ENCODE data around the gene GZMB. TPM values are rescaled to one million over a fixed set of nuclear protein-coding genes. Genes with fewer than 3 reads are reported as not detected.
"Not testable (repeated sequence)": the region's sequence is repeated elsewhere in the genome, so short reads cannot be mapped to it uniquely, and the experiment has no call there.

Gene GZMB
- total RNA-seq, 1 donor from 2014 or later: not detected

DNA sequence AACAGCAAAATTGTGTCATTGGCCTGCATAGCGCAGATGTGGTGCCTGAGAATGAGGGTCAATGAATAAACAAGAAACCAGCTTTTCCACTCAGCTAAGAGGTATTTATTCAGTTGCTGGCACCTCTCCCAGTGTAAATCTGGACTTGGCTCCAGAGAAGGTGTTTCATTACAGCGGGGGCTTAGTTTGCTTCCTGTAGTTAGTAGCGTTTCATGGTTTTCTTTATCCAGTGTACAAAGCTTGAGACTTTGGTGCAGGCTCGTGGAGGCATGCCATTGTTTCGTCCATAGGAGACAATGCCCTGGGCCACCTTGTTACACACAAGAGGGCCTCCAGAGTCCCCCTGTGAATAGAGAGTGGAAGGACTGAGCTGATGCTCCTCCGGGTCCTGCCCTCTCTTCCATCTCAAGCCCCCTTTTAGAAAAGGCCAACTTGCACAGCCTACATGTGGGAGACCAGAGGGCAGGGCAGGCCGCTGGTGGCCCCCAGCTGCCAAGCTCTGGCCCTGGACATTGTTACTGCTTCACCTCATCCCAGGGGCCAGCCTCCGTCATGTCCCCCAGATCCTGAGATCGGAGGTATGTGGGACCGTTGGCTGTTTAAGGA lies 3.0 kb downstream of the GZMB start:
- DNase-seq: no peak

DNA sequence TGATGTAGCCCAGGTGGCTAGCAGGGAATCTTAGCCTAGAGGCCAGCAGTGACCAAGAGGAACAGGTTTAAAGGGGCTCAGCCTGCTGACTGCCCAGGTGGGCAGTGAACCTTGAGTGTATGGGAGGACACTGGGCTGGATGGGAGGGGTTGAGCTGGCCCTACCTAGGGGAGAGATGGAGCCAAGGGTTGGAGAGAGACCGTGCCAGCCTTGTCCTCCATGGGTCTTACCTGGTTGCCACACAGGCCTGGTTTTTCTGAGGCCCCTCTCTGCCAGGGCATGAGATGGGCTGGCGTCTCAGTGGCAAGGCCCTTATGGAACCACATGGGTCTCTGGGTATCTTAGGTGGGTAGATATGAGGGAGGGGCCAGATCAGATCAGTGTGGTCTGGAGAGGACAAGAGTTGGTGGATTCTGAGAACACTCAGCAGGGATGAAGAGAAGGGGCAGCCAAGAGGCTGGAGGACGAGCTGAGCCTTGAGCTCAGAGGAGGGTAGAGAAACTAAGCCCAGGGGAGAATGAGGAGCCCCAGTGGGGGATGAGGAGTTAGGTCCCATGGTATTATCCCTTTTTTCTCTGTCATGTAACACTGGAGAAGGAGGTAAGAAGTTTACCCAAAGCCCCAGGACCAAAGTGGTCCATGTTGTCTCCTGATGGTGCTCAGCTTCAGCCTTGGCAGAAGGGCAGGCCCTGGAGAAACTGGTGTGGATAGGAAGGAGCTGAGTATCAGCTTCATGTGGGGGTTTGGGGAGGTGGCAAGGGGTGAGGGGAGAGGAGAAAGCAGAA lies 3.7 kb downstream of the GZMB start:
- no peak for DNase-seq

DNA sequence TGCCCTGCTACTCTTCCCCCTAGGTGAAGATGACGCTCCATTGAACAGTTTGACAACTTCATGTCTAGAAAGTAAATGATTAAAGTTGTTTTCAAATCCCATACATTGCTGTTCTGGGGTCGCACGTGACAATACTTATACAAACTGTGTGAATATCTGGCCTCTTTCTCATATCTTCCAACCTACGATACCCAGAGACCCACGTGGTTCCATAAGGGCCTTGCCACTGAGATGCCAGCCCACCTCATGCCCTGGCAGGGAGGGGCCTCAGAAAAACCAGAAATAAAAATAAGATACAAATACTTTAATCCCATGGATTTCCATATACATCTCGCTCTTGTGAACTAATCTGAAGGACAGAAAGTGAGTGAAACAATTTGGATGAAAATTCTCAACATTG lies 4.5 kb downstream of the GZMB start:
- no peak for DNase-seq

DNA sequence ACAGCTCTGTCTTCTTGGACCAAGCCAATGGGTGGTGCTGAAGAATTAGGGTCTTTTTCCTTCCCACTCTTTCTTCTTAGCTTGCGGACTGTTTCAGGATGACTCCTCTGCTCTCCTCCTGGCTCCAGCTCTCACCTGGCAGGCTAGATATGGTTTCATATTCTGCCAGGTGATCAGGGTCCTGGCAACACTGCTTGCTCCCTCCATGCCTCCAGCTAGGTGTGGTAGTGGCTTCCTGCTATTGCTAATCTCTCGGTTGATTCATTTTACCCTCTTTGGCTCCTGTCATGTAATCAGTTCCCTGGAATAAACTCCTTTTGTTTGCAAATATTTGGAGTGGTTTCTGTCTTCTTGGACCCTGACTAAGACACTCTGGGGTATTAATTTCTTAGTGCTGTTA lies 20.2 kb downstream of the GZMB start:
- no peak for DNase-seq

DNA sequence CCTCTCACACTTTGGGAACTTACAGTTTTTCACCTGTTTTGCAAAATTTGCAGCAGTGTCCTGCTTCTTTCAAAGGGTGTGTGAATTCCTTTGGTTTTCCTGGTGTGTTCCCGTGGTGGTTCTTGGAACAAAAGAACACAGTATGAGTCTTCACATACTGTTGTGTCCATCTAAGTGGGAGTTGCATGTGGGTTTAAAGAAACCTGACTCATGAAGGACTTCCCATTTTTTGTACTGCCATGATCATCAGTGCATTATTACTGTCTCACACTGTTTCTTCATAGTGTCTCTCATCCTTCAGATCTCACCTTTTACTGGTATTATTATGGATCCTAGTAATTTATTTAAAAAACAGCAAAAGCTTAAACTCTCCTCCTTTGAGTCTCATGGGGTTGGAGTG lies 20.7 kb downstream of the GZMB start:
- DNase-seq: no peak

DNA sequence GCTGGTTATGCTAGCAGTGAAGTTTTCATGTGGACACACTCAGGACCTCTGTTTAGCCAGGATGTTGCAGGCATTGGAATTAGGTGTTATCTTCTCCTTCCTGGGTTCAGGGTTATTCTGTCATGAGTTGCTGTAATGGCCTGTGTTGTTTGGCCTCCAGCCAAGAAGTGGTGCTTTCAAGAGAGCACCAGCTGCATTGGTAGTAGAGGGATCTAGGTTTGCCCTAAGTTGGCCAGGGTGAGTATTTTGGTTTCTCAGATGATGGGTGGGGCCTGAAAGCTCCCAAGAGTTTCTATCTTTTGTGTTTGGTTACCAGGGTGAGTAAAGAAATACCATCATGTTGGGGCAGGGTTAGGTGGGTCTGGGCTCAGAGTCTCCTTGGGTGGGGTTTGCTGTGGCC lies 21.8 kb downstream of the GZMB start:
- no peak for DNase-seq

DNA sequence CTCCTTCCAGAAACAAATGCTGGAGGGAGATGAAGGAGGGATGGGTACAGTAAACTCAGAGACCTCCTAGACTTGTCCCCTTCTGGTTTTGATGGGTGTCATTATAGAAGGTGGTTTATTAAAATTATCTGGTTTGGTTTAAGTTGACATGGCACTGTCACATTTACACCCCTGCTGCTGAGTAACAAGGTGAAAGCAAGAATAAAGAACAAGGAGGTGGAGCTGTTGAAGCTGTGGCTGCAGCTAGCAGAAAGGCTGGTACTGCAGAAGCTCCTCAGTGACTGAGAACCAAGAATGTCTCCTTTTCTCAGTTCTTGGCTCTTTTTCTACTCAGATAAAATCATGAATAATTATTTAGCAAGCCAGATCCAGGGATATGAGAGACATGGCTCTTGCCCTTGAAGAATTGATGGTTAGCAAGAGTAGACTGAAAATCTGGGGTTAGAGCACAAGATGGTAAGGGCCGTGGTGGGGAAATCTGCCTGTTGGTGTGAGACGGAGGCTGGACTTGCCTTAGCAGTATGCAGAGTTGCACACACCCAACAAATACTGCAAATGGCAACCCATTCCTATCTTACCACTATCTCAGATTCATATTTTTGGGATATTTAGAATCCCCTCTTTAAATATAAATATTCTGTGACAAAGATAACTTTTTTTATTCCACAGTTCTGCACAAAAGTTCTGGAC lies 24.2 kb downstream of the GZMB start, which contains the start of gene GZMH:
Gene GZMH, minus strand, starts transcription at position 31 of the 690 bp plus-strand sequence. CDS start 72 bp downstream, outside the sequence.
- DNase-seq: no peak

DNA sequence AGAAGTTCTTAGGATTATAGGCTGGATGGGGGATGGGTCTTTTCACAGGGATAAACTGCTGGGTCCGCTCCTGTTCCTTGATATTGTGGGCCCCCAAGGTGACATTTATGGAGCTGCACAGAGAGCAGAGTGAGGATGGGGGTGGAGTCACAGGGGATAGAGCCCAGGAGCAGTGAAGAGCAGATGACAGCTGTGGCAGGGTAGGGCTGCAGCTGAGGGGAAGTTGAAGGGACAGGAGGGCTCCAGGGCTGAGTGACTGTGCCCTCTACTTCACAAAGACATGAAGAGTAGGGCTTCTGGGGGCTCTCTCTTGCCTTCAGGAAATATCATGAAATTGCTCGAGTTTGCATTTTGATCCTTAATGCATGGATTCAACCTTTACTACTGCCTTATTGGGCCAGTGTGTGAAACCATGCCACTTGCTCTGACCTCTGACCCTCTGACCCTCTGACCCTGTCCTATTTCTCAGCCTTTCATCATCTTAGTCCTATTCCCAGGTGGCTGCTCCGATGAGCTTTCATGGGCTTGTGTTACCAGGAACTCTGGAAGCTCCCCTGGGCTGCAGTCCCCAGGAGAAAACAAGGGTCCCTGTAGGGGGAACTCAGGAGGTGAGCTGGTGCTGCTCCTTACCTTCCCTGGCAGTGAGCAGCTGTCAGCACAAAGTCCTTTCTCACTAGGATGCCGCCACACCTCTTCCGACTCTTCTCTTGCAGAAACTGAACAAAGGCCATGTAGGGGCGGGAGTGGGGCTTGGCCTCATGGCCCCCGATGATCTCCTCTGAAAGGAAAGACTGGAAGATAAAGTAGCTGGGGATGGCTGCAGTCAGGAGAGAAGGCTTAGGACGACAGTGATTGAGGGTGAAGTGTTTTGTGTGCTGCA lies 26.1 kb downstream of the GZMB start:
- DNase-seq: no peak

DNA sequence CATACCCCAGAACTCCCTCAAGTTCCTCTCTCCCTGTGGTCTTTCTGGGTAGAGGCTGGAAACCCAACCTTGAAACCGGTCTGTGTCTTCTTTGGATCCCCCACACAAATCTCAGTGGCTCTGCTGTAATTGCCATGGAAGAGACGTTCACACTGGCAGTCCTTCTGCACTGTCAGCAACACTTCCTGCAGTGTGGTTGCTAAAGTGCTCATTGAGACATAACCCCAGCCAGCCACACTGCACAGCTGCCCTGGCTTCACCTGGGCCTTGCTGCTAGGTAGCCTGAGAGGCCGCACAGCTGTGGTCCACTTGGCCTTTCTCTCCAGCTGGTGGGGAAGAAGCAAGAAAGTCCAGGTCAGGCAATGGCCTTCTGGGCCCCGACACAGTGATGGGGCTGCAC lies 26.9 kb downstream of the GZMB start:
- DNase-seq: no peak

DNA sequence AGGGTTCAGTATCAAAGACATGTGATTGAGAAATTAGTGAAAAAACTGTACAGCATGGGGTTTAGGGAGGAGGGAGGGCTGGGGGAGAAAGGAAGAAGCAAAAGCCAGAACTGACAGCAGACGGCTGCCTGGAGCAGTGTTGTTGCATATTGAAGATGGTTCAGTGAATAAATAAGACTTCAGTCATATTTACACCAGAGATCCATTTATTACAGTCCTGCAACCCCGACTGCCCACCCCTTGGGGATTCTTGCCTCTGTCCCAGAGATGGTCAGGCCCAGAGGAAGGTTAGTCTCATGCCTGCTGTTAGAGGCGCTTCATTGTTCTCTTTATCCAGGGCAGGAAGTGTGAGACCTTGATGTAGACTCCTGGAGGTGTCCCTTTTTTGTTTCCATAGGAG lies 27.7 kb downstream of the GZMB start:
- no peak for DNase-seq

DNA sequence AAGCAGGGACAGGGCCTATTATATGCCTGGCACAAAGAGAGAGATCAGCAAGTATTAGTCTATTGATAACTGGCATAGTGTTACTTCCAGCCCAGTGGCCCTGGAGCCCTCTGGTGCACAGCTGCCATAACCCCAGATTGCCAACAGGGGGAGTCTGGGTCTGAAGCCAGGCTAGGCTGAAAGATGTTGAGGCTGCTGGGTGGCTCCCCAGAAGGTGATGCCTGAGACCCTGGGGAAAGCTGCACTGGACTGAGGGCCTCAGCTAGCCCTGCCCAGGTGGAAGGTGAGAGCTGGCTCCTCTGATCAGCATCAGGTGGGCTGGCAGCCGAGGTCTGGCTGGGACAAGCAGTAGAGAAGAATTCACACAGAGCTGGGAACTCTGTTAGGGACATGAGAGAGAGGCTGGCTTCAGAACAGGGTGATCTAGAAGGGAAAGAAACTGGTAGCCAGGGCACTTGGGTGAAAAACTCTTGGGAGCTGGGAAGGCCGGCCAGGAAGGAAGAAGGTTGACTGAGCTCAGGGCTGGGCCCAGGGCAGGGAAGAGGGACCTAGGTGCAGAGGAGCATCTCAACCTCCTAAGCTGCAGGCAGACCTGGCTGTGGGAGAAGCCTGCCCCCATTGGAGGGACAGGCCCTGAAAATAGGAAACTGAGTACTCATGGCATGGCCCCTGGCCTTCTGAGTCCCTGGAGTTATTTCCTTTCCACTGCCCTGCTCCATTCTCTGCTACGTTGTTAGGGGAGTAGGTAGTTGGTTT lies 28.4 kb downstream of the GZMB start:
- no peak for DNase-seq

DNA sequence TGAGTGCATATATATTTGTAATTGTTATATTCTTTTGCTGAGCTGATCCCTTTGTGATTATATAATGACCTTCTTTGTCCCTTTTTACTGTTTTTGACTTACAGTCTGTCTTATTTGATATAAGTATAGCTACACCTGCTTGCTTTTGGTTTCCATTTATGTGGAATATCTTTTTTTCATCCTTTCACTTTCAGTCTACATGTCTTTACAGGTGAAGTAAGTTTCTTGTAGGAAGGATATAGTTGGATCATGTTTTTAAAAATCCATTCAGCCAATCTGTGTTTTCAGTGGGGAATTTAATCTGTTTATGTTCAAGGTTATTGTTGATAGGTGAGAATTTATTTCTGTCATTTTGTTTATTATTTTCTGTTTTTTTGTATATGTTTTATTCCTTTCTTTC lies 36.6 kb downstream of the GZMB start:
- no peak for DNase-seq

DNA sequence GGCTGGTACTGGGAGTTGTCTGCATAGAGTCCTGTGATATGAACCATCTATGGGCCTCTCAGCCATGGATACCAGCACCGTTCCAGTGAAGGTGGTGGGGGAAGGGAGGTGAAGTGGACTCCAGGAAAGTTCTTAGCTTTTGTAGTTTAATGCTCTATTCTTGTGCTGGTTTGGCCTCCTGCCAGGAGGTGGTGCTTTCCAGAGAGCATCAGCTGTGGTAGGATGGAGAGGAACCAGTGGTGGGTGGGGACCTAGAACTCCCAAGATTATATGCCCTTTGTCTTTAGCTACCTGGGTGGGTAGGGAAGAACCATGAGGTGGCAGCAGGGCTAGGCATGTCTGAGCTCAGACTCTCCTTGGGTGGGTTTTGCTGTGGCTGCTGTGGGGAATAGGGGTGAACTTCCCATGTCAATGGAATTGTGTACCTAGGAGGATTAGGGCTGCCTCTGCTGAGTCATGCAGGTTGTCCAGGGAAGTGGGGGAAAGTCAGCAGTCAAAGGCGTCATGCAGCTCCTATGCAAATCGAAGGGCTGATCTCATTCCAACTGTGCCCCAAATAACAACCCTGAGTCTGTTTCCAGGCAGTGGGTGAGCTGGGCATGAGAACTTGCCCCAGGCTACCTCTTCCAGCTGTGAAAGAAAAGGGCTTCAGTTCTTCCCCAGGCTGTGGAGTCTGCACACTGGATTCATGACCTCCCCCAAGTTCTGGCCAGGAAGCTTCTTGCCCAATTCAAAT lies 38.7 kb downstream of the GZMB start:
- DNase-seq: no peak

DNA sequence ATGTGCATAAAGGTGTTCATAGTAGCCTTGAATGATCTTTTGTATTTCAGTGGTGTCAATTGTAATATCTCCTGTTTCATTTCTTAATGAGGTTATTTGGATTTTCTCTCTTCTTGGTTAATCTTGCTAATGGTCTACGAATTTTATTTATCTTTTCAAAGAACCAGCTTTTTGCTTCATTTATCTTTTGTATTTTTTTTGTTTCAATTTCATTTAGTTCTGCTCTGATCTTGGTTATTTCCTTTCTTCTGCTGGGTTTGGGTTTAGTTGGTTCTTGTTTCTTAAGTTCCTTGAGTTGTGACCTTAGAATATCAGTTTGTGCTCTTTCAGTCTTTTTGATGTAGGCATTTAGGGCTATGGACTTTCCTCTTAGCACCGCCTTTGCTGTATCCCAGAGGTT lies 43.0 kb downstream of the GZMB start:
- DNase-seq: not testable (repeated sequence)

DNA sequence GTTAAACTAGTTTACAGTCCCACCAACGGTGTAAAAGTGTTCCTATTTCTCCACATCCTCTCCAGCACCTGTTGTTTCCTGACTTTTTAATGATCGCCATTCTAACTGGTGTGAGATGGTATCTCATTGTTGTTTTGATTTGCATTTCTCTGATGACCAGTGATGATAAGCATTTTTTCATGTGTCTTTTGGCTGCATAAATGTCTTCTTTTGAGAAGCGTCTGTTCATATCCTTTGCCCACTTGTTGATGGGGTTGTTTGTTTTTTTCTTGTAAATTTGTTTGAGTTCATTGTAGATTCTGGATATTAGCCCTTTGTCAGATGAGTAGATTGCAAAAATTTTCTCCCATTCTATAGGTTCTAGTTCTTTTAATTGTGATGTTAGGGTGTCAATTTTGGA lies 49.6 kb downstream of the GZMB start:
- DNase-seq: not testable (repeated sequence)

Other genes starting within 250 kb of the GZMB start
- gene NYNRIN, start 235.2 kb downstream of the GZMB start, total RNA-seq: 15.0 TPM
- 0.47 TPM for gene CBLN3, start 204.5 kb downstream of the GZMB start, total RNA-seq
- gene KHNYN, start 204.2 kb downstream of the GZMB start, total RNA-seq: 16.7 TPM
- gene SDR39U1, start 191.4 kb downstream of the GZMB start, total RNA-seq: 17.0 TPM
- not detected for gene CMA1, start 125.9 kb downstream of the GZMB start, total RNA-seq
- gene CTSG, start 57.9 kb downstream of the GZMB start, total RNA-seq: not detected
- gene GZMH, start 24.5 kb downstream of the GZMB start, total RNA-seq: not detected

Data from occipital lobe (tissue), 2 donors.